IMR-90 (cell line): ENCODE results near the gene PIH1D1. TPM values are rescaled to one million over a fixed set of nuclear protein-coding genes. Genes with fewer than 3 reads are reported as not detected.
A peak's percentile ranks its signal among the peaks of the same experiment; 100 is the strongest.

ENCODE experiments used
- ATAC-seq: fragments of 200-7000 bp; cut with Tn5 transposase; 2 replicates; pipeline ENCODE4 v1.9.1; 2020; ENCODE audit warnings: low read depth, mild to moderate bottlenecking, moderate library complexity
- BruUV-seq: library from RNA; stranded (reverse); fragments of 400-500 nt; replicated peaks from 2 replicates; lab custom pipeline; 2021; lab: Mats Ljungman, UMichigan
- CTCF ChIA-PET: fragments of 300-600 bp; formaldehyde crosslinking; extraction: SDS; loops from one replicate; lab custom pipeline; 2021; ENCODE audit warnings: antibody characterized with exemption; lab: Yijun Ruan, JAX
- POLR2A ChIA-PET: fragments of 300-600 bp; sonication (Branson Sonifier 250); formaldehyde crosslinking; loops from one replicate; lab custom pipeline; 2022; ENCODE audit warnings: antibody characterized with exemption; ENCODE audit not compliant: unreplicated experiment; lab: Charles Lee
- DNase-seq: peaks from one replicate; pipeline ENCODE4 v3.0.0; 2013
- H2AFZ ChIP-seq: replicated peaks from 2 replicates; pipeline ENCODE3; 2013; ENCODE audit warnings: low read length, mild to moderate bottlenecking; ENCODE audit not compliant: poor library complexity
- H2AK5ac ChIP-seq: 2 replicates; pipeline ENCODE4 v1.6.1; 2013; ENCODE audit warnings: low read depth, low read length, inconsistent platforms
- H2AK9ac ChIP-seq: replicated peaks from 2 replicates; pipeline ENCODE3; 2013; ENCODE audit warnings: mild to moderate bottlenecking, low read depth, low read length, moderate library complexity; ENCODE audit not compliant: poor library complexity
- H2BK120ac ChIP-seq: 2 replicates; pipeline ENCODE4 v1.6.1; 2013; ENCODE audit warnings: low read depth, low read length, inconsistent platforms
- H2BK15ac ChIP-seq: 3 replicates; pipeline ENCODE4 v1.6.1; 2013; ENCODE audit warnings: low read depth, low read length, inconsistent platforms
- H2BK20ac ChIP-seq: 2 replicates; pipeline ENCODE4 v1.6.1; 2013; ENCODE audit warnings: low read depth, mild to moderate bottlenecking, inconsistent platforms, low read length, moderate library complexity
- H2BK5ac ChIP-seq: 2 replicates; pipeline ENCODE4 v1.6.1; 2013; ENCODE audit warnings: mild to moderate bottlenecking, low read depth, low read length, inconsistent platforms; ENCODE audit not compliant: poor library complexity, severe bottlenecking
- H3K14ac ChIP-seq: replicated peaks from 2 replicates; pipeline ENCODE4 v1.6.1; 2013; ENCODE audit warnings: low read depth, low read length, inconsistent platforms
- H3K18ac ChIP-seq: 2 replicates; pipeline ENCODE4 v1.6.1; 2013; ENCODE audit warnings: low read depth, low read length, control low read depth
- H3K23ac ChIP-seq: 2 replicates; pipeline ENCODE4 v1.6.1; 2013; ENCODE audit warnings: low read depth, low read length, inconsistent platforms
- H3K27ac ChIP-seq: 2 replicates; pipeline ENCODE4 v1.5.1; 2013; ENCODE audit warnings: mild to moderate bottlenecking, control low read depth, low read length; ENCODE audit not compliant: insufficient read depth
- H3K27me3 ChIP-seq: 2 replicates; pipeline ENCODE4 v1.6.1; 2013; ENCODE audit warnings: low read length; ENCODE audit not compliant: control insufficient read depth, insufficient read depth
- H3K36me3 ChIP-seq: 2 replicates; pipeline ENCODE4 v1.6.1; 2013; ENCODE audit warnings: low read length, mixed read lengths; ENCODE audit not compliant: control insufficient read depth, insufficient read depth
- H3K4ac ChIP-seq: 2 replicates; pipeline ENCODE4 v1.6.1; 2013; ENCODE audit warnings: low read depth, low read length, inconsistent platforms
- H3K4me1 ChIP-seq: 2 replicates; pipeline ENCODE4 v1.6.1; 2013; ENCODE audit warnings: low read length, mixed read lengths; ENCODE audit not compliant: control insufficient read depth, insufficient read depth
- H3K4me2 ChIP-seq: 2 replicates; pipeline ENCODE4 v1.6.1; 2013; ENCODE audit warnings: low read depth, mild to moderate bottlenecking, control low read depth, low read length, moderate library complexity
- H3K4me3 ChIP-seq: 2 replicates; pipeline ENCODE4 v1.5.1; 2013; ENCODE audit warnings: low read depth, mild to moderate bottlenecking, control low read depth, low read length, moderate library complexity; ENCODE audit not compliant: insufficient read depth
- H3K56ac ChIP-seq: 2 replicates; pipeline ENCODE4 v1.6.1; 2013; ENCODE audit warnings: low read length, inconsistent platforms; ENCODE audit not compliant: insufficient read depth; ENCODE audit errors: extremely low read depth
- H3K79me1 ChIP-seq, 2 experiments: 2 replicates each; pipeline ENCODE4 v1.6.1; 2013; ENCODE audit warnings: low read length in 2 of 2, inconsistent platforms in 1 of 2, low read depth in 1 of 2
- H3K9ac ChIP-seq: 2 replicates; pipeline ENCODE4 v1.6.1; 2013; ENCODE audit warnings: low read depth, low read length, control low read depth
- H3K9me1 ChIP-seq: 2 replicates; pipeline ENCODE4 v1.6.1; 2013; ENCODE audit warnings: low read length, inconsistent platforms; ENCODE audit not compliant: insufficient read depth
- H3K9me3 ChIP-seq: 2 replicates; pipeline ENCODE4 v1.6.1; 2013; ENCODE audit warnings: low read length; ENCODE audit not compliant: control insufficient read depth, insufficient read depth
- H4K20me1 ChIP-seq: 2 replicates; pipeline ENCODE4 v1.6.1; 2013; ENCODE audit warnings: low read length, inconsistent platforms; ENCODE audit not compliant: insufficient read depth
- H4K5ac ChIP-seq: 2 replicates; pipeline ENCODE4 v1.6.1; 2013; ENCODE audit warnings: mild to moderate bottlenecking, low read depth, low read length, control low read depth
- H4K8ac ChIP-seq, 2 experiments: 2 replicates each; pipeline ENCODE4 v1.6.1; 2013; ENCODE audit warnings: low read depth in 2 of 2, low read length in 2 of 2, control low read depth in 1 of 2, inconsistent platforms in 1 of 2
- H4K91ac ChIP-seq: 2 replicates; pipeline ENCODE4 v1.6.1; 2013; ENCODE audit warnings: low read depth, low read length, inconsistent platforms; ENCODE audit not compliant: insufficient read depth
- BHLHE40 ChIP-seq: fragments of 150-350 bp; IDR thresholded peaks from 2 replicates; pipeline ENCODE4 v1.6.1; 2016; ENCODE audit warnings: mild to moderate bottlenecking, low read depth, low read length
- MAFK ChIP-seq: IDR thresholded peaks from 2 replicates; pipeline ENCODE4 v1.6.1; 2012; ENCODE audit warnings: low read depth, low read length, improper control_type of control experiment
- WGBS, 2 experiments: methylation state at CpG; one replicate each; pipeline versions ENCODE4 v1.1.5 to v1.1.7; 2013; ENCODE audit warnings: missing lambda C conversion rate in 2 of 2; ENCODE audit not compliant: insufficient read length in 1 of 2; ENCODE audit errors: extremely low coverage in 2 of 2; 5-methylcytosine and 5-hydroxymethylcytosine counted together
- dilution Hi-C: fragments of 300-500 bp; cut with HindIII; formaldehyde crosslinking; loops from one replicate; pipeline ENCODE4 v1.14.3; 2018; ENCODE audit warnings: low sequenced_read_pairs; ENCODE audit not compliant: unreplicated experiment
- in situ Hi-C: fragments of 300-500 bp; cut with MboI; formaldehyde crosslinking; loops from 3 replicates; pipeline ENCODE4 v1.14.3; 2019; ENCODE audit warnings: low sequenced_read_pairs, inconsistent platforms, mixed read lengths
- intact Hi-C: fragments of 100-400 bp; cut with micrococcal nuclease; formaldehyde crosslinking; loops from 2 replicates; pipeline ENCODE4 v1.10.0; 2022
- polyA plus RNA-seq, 3 experiments: library from polyadenylated mRNA; depleted of rRNA; stranded (reverse); fragments of >200 nt; gene quantifications; 2 replicates each; pipeline ENCODE4 v1.2.3, GENCODE V29; 2012; ENCODE audit warnings: low replicate concordance in 1 of 3
- total RNA-seq: library from RNA; depleted of rRNA; stranded (reverse); fragments of >200 nt; gene quantifications from 2 replicates; pipeline ENCODE4 v1.2.3, GENCODE V29; 2012

PIH1D1 gene
- total and polyA plus RNA-seq, 2 of the 4 experiments (the other 2 are of a cell fraction): 77.9 to 122 TPM

GRCh38 chr19:49441210-49441959 lies 10.2 kb downstream of the PIH1D1 start, which contains the start of gene SLC17A7:
Gene SLC17A7 (minus strand): TSS chr19:49441527. CDS start chr19:49441379, 148 bp downstream.
- Histone ChIP-seq H2BK5ac (no peak within 1 kb of the TSS), H2AFZ (peak within 1 kb of the TSS; percentile 87), H4K20me1 (peaks cover 3% of the 10 kb centered on the region; the same call in 1 of the 2 replicates), H3K79me1 (no peaks in the 10 kb centered on the region), H3K56ac (no peak within 1 kb of the TSS), H3K27me3 (peaks cover 59% of the 10 kb centered on the region), H2AK5ac (no peak within 1 kb of the TSS), H3K36me3 (no peaks in the 10 kb centered on the region), H3K23ac (no peak within 1 kb of the TSS; the same call in 1 of the 2 replicates), H2AK9ac (peak within 1 kb of the TSS; percentile 45), H4K91ac (no peak within 1 kb of the TSS), H3K14ac (no peak within 1 kb of the TSS), H2BK15ac (no peak within 1 kb of the TSS), H3K9me3 (no peaks in the 10 kb centered on the region; the same call in 1 of the 2 replicates), H3K18ac (no peak within 1 kb of the TSS), H3K4me1 (no peaks in the 10 kb centered on the region), H3K9me1 (peaks cover 3% of the 10 kb centered on the region; the same call in 1 of the 2 replicates), H2BK20ac (no peak within 1 kb of the TSS), H4K5ac (no peak within 1 kb of the TSS), H3K4me3 (no peak within 1 kb of the TSS), H4K8ac (no peak within 1 kb of the TSS), H2BK120ac (no peak within 1 kb of the TSS), H3K9ac (no peak within 1 kb of the TSS), H3K4me2 (peak within 1 kb of the TSS; percentile 34), H3K27ac (no peak within 1 kb of the TSS), H3K4ac (no peak within 1 kb of the TSS)
- intact Hi-C loops (no loop called here), dilution Hi-C loops (no loop called here), in situ Hi-C loops (loop anchor here (10.0 kb wide), 1 partner anchor 47 kb away; no protein-coding TSS in a partner anchor)
- TF ChIP-seq MAFK (no peak), BHLHE40 (no peak)
- DNase-seq: no peak
- 9% methylated on average over 19 of the region's 56 CpGs; no CpG with 5 or more reads in 1 of the 2 experiments for WGBS, 2 experiments
- no TSS peak for BruUV-seq
- ChIA-PET POLR2A (no interaction called here), CTCF (no interaction called here)
- no peak for ATAC-seq
